ENCODE results near the gene KRT1.

DNA sequence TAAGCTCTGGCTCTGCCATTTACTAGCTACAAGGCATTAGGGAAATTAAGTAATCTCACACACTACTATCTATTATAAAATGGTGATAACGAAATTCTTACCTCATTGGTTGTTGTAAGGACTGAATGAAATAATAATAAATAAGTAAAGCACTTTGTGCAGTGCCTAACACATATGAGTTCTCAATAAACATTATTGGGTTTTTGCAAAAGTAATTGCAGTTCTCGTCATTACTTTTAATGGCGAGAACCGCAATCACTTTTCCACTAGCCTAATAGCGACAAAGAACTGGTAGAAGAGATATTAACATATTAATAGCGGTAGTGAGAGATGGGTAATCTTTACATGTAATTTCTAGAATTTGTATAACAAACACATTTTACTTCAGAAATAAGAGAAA lies 13.9 kb upstream of the KRT1 start:
- TF ChIP-seq TAF1 (IDR thresholded peaks at IDR 0.05; ENCODE audit: borderline replicate concordance, insufficient read depth, low read length) (no peak), POLR2AphosphoS5 (IDR thresholded peaks at IDR 0.05; ENCODE audit: low read depth, low read length) (no peak)
- TF ChIP-seq, protein P1, sequence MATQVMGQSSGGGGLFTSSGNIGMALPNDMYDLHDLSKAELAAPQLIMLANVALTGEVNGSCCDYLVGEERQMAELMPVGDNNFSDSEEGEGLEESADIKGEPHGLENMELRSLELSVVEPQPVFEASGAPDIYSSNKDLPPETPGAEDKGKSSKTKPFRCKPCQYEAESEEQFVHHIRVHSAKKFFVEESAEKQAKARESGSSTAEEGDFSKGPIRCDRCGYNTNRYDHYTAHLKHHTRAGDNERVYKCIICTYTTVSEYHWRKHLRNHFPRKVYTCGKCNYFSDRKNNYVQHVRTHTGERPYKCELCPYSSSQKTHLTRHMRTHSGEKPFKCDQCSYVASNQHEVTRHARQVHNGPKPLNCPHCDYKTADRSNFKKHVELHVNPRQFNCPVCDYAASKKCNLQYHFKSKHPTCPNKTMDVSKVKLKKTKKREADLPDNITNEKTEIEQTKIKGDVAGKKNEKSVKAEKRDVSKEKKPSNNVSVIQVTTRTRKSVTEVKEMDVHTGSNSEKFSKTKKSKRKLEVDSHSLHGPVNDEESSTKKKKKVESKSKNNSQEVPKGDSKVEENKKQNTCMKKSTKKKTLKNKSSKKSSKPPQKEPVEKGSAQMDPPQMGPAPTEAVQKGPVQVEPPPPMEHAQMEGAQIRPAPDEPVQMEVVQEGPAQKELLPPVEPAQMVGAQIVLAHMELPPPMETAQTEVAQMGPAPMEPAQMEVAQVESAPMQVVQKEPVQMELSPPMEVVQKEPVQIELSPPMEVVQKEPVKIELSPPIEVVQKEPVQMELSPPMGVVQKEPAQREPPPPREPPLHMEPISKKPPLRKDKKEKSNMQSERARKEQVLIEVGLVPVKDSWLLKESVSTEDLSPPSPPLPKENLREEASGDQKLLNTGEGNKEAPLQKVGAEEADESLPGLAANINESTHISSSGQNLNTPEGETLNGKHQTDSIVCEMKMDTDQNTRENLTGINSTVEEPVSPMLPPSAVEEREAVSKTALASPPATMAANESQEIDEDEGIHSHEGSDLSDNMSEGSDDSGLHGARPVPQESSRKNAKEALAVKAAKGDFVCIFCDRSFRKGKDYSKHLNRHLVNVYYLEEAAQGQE (IDR thresholded peaks at IDR 0.05; ENCODE audit: insufficient read depth in 1 of 2, low read depth in 2 of 2, low read length in 2 of 2), result no peak
